Esophagus (tissue), 2 donors: ENCODE results near the gene GSTT2. TPM values are rescaled to one million over a fixed set of nuclear protein-coding genes. Genes with fewer than 3 reads are reported as not detected.

Source experiments
- H3K27ac ChIP-seq, 2 donors: one replicate each; pipeline ENCODE4 v1.5.1; 2013; ENCODE audit warnings: low read depth in 2 of 2, mild to moderate bottlenecking in 2 of 2, inconsistent platforms in 1 of 2, low read length in 1 of 2, moderate library complexity in 1 of 2
- H3K27me3 ChIP-seq, 2 donors: one replicate each; pipeline ENCODE4 v1.6.1; 2013; ENCODE audit warnings: low read length in 2 of 2, control low read depth in 1 of 2, mild to moderate bottlenecking in 1 of 2; ENCODE audit not compliant: insufficient read depth in 2 of 2, control insufficient read depth in 1 of 2
- H3K36me3 ChIP-seq, 2 donors: one replicate each; pipeline ENCODE4 v1.6.1; 2013; ENCODE audit warnings: low read length in 1 of 2; ENCODE audit not compliant: control insufficient read depth in 2 of 2, insufficient read depth in 2 of 2
- H3K4me1 ChIP-seq, 2 donors: one replicate each; pipeline ENCODE4 v1.6.1; 2013; ENCODE audit warnings: low read length in 1 of 2; ENCODE audit not compliant: control insufficient read depth in 2 of 2, insufficient read depth in 2 of 2
- H3K4me3 ChIP-seq, 2 donors: one replicate each; pipeline ENCODE4 v1.5.1; 2013; ENCODE audit warnings: low read length in 2 of 2, mild to moderate bottlenecking in 2 of 2, low read depth in 1 of 2, moderate library complexity in 1 of 2
- H3K9me3 ChIP-seq, 2 donors: one replicate each; pipeline ENCODE4 v1.6.1; 2013; ENCODE audit warnings: mild to moderate bottlenecking in 2 of 2, low read depth in 1 of 2, low read length in 1 of 2, moderate library complexity in 1 of 2; ENCODE audit not compliant: control insufficient read depth in 2 of 2, insufficient read depth in 1 of 2
- WGBS, 2 donors: extraction: QIAGEN DNeasy Blood & Tissue Kit; methylation state at CpG; one replicate each; pipeline ENCODE4 v1.1.7; 2013; 5-methylcytosine and 5-hydroxymethylcytosine counted together
- polyA plus RNA-seq, 2 donors: library from polyadenylated mRNA; stranded (reverse); fragments of 200-250 nt; gene quantifications; one replicate each; pipeline ENCODE4 v1.2.3, GENCODE V29; 2013
- donor health status: healthy with polysubstance abuse.
- donor health status: Bipolar disorder and iron deficiency.

Gene GSTT2
- polyA plus RNA-seq, 2 donors = 0.11 to 0.92 TPM

- no peak overlapping the region for H3K27ac ChIP-seq
- H3K9me3 ChIP-seq = no peaks in the 10 kb centered on the region
- H3K4me1 ChIP-seq = no peaks in the 10 kb centered on the region
- no peaks in the 10 kb centered on the region for H3K27me3 ChIP-seq
- WGBS, 2 donors = 94 to 99% methylated on average over 3 of the region's 3 CpGs
- no peaks in the 10 kb centered on the region for H3K36me3 ChIP-seq
- H3K4me3 ChIP-seq = no peak overlapping the region
Measured at GRCh38 chr22:24021304-24021703, 41.4 kb downstream of the GSTT2 start.

- no peaks in the 10 kb centered on the region for H3K27me3 ChIP-seq
- no peaks in the 10 kb centered on the region for H3K9me3 ChIP-seq
- H3K36me3 ChIP-seq = no peaks in the 10 kb centered on the region
- no peak overlapping the region for H3K4me3 ChIP-seq
- no peak overlapping the region for H3K27ac ChIP-seq
- no peaks in the 10 kb centered on the region for H3K4me1 ChIP-seq
Measured at GRCh38 chr22:24023204-24023789, 43.4 kb downstream of the GSTT2 start.

- Histone ChIP-seq H3K27ac (no peak overlapping the region), H3K4me1 (no peaks in the 10 kb centered on the region), H3K27me3 (no peaks in the 10 kb centered on the region), H3K4me3 (no peak overlapping the region), H3K36me3 (no peaks in the 10 kb centered on the region), H3K9me3 (no peaks in the 10 kb centered on the region)
- WGBS, 2 donors = 98 to 100% methylated on average over 3 of the region's 3 CpGs
Measured at GRCh38 chr22:24024354-24024753, 44.4 kb downstream of the GSTT2 start.

- WGBS, 2 donors = 87 to 92% methylated on average over 6 of the region's 6 CpGs
- H3K9me3 ChIP-seq = no peaks in the 10 kb centered on the region
- no peak overlapping the region for H3K4me3 ChIP-seq
- no peaks in the 10 kb centered on the region for H3K27me3 ChIP-seq
- no peaks in the 10 kb centered on the region for H3K36me3 ChIP-seq
- H3K27ac ChIP-seq = no peak overlapping the region
- H3K4me1 ChIP-seq = no peaks in the 10 kb centered on the region
Measured at GRCh38 chr22:24025475-24025874, 45.5 kb downstream of the GSTT2 start.

GRCh38 chr22:24026056-24026455, 46.1 kb downstream of the GSTT2 start:
- H3K27me3 ChIP-seq = no peaks in the 10 kb centered on the region
- 87 to 96% methylated on average over 2 of the region's 2 CpGs for WGBS, 2 donors

GRCh38 chr22:24026733-24027132, 46.8 kb downstream of the GSTT2 start:
- Histone ChIP-seq H3K4me1 (no peaks in the 10 kb centered on the region), H3K4me3 (no peak overlapping the region), H3K27me3 (no peaks in the 10 kb centered on the region), H3K36me3 (peaks cover 0 to 9% of the 10 kb centered on the region in 2 donors), H3K9me3 (no peaks in the 10 kb centered on the region), H3K27ac (no peak overlapping the region)
- WGBS, 2 donors = 95 to 96% methylated on average over 3 of the region's 3 CpGs

More at GRCh38 chr22:24026056-24026455, 46.1 kb downstream of the GSTT2 start:
- H3K4me3 ChIP-seq = no peak overlapping the region
- peaks cover 0 to 5% of the 10 kb centered on the region in 2 donors for H3K36me3 ChIP-seq
- H3K27ac ChIP-seq = no peak overlapping the region
- no peaks in the 10 kb centered on the region for H3K9me3 ChIP-seq
- no peaks in the 10 kb centered on the region for H3K4me1 ChIP-seq

- peaks cover 0 to 9% of the 10 kb centered on the region in 2 donors for H3K36me3 ChIP-seq
- no peaks in the 10 kb centered on the region for H3K27me3 ChIP-seq
- no peaks in the 10 kb centered on the region for H3K4me1 ChIP-seq
- no peaks in the 10 kb centered on the region for H3K9me3 ChIP-seq
- H3K27ac ChIP-seq = no peak overlapping the region
- H3K4me3 ChIP-seq = no peak overlapping the region
- 74 to 78% methylated on average over 3 of the region's 3 CpGs for WGBS, 2 donors
Measured at GRCh38 chr22:24027389-24027975, 47.5 kb downstream of the GSTT2 start.

- WGBS, 2 donors = 79 to 87% methylated on average over 2 of the region's 2 CpGs
- Histone ChIP-seq H3K4me3 (no peak overlapping the region), H3K27me3 (no peaks in the 10 kb centered on the region), H3K27ac (no peak overlapping the region), H3K4me1 (no peaks in the 10 kb centered on the region), H3K36me3 (peaks cover 0 to 9% of the 10 kb centered on the region in 2 donors), H3K9me3 (no peaks in the 10 kb centered on the region)
Measured at GRCh38 chr22:24027991-24028390, 48.1 kb downstream of the GSTT2 start.

GRCh38 chr22:24028533-24028932, 48.6 kb downstream of the GSTT2 start:
- Histone ChIP-seq H3K9me3 (no peaks in the 10 kb centered on the region), H3K36me3 (peaks cover 0 to 9% of the 10 kb centered on the region in 2 donors), H3K4me1 (no peaks in the 10 kb centered on the region), H3K27ac (no peak overlapping the region), H3K4me3 (no peak overlapping the region), H3K27me3 (no peaks in the 10 kb centered on the region)
- WGBS, 2 donors = 38% methylated on average over 2 of the region's 2 CpGs

- H3K9me3 ChIP-seq = no peaks in the 10 kb centered on the region
- no peaks in the 10 kb centered on the region for H3K27me3 ChIP-seq
- H3K27ac ChIP-seq = no peak overlapping the region
- 95 to 98% methylated on average over 3 of the region's 3 CpGs for WGBS, 2 donors
- H3K4me3 ChIP-seq = no peak overlapping the region
- H3K36me3 ChIP-seq = peaks cover 0 to 9% of the 10 kb centered on the region in 2 donors
- no peaks in the 10 kb centered on the region for H3K4me1 ChIP-seq
Measured at GRCh38 chr22:24029304-24029703, 49.4 kb downstream of the GSTT2 start.
